Loucy (cell line): ENCODE measurements around the gene PILRA.
"Not testable (repeated sequence)": the region's sequence is repeated elsewhere in the genome, so short reads cannot be mapped to it uniquely, and the experiment has no call there.

Source experiments
- H2AFZ ChIP-seq: fragments of 200-600 bp; sonication (generic); 2 replicates; pipeline ENCODE4 v1.6.0; 2016; ENCODE audit warnings: antibody characterized with exemption, mild to moderate bottlenecking, low read length, moderate library complexity
- H3F3A ChIP-seq: fragments of 200-600 bp; 2 replicates; pipeline ENCODE4 v1.6.0; 2016; ENCODE audit warnings: antibody characterized with exemption, low read depth, mild to moderate bottlenecking
- H3K27me3 ChIP-seq: fragments of 200-600 bp; sonication (generic); 2 replicates; pipeline ENCODE4 v1.6.1; 2014; ENCODE audit warnings: low read length, mild to moderate bottlenecking; ENCODE audit not compliant: insufficient read depth, poor library complexity, severe bottlenecking
- H3K36me3 ChIP-seq: fragments of 200-600 bp; sonication (generic); 2 replicates; pipeline ENCODE4 v1.6.1; 2016; ENCODE audit warnings: low read length; ENCODE audit not compliant: insufficient read depth
- H3K4me1 ChIP-seq: fragments of 200-600 bp; sonication (generic); 2 replicates; pipeline ENCODE4 v1.5.1; 2014; ENCODE audit warnings: low read length, mild to moderate bottlenecking; ENCODE audit not compliant: insufficient read depth, poor library complexity, severe bottlenecking
- H3K4me2 ChIP-seq: fragments of 200-600 bp; sonication (generic); 2 replicates; pipeline ENCODE4 v1.6.0; 2014; ENCODE audit warnings: antibody characterized with exemption, low read length, low read depth, mild to moderate bottlenecking; ENCODE audit not compliant: poor library complexity, severe bottlenecking
- H3K4me3 ChIP-seq: fragments of 200-600 bp; sonication (generic); 2 replicates; pipeline ENCODE4 v1.5.1; 2014; ENCODE audit warnings: low read length, mild to moderate bottlenecking, mixed read lengths; ENCODE audit not compliant: poor library complexity, severe bottlenecking
- H3K79me2 ChIP-seq: fragments of 200-600 bp; sonication (generic); 2 replicates; pipeline ENCODE4 v1.6.1; 2014; ENCODE audit warnings: low read length; ENCODE audit not compliant: insufficient read depth
- H3K9ac ChIP-seq: fragments of 200-600 bp; sonication (generic); 2 replicates; pipeline ENCODE4 v1.6.0; 2014; ENCODE audit warnings: mild to moderate bottlenecking, low read depth, low read length, moderate library complexity; ENCODE audit not compliant: poor library complexity, severe bottlenecking
- H3K9me2 ChIP-seq: fragments of 200-600 bp; sonication (generic); replicated peaks from 2 replicates; pipeline ENCODE4 v1.6.1; 2016; ENCODE audit warnings: low read depth, low read length, mixed read lengths
- H3K9me3 ChIP-seq: fragments of 200-600 bp; sonication (generic); 2 replicates; pipeline ENCODE4 v1.6.1; 2014; ENCODE audit warnings: mild to moderate bottlenecking, antibody characterized with exemption, low read length, low read depth; ENCODE audit not compliant: insufficient read depth
- H4K20me1 ChIP-seq: fragments of 200-600 bp; sonication (generic); 2 replicates; pipeline ENCODE4 v1.6.0; 2014; ENCODE audit warnings: antibody characterized with exemption, low read length, mild to moderate bottlenecking; ENCODE audit not compliant: insufficient read depth, poor library complexity, severe bottlenecking
- CTCF ChIP-seq: fragments of 200-600 bp; sonication (generic); conservative IDR thresholded peaks from 2 replicates; pipeline ENCODE4 v1.5.1; 2014; ENCODE audit warnings: mild to moderate bottlenecking, antibody characterized with exemption, low read length
- EZH2phosphoT487 ChIP-seq: fragments of 200-600 bp; IDR thresholded peaks from 2 replicates; pipeline ENCODE4 v1.6.1; 2018; ENCODE audit warnings: antibody characterized with exemption, mild to moderate bottlenecking, moderate library complexity, borderline replicate concordance

Gene PILRA

GRCh38 chr7:100435401-100436304 is 62.4 kb downstream of the PILRA start:
- H3K4me3 ChIP-seq: peak overlapping the region; percentile 99
- no peaks in the 10 kb centered on the region for H3K9me2 ChIP-seq
- no peak overlapping the region for H2AFZ ChIP-seq
- H3K9me3 ChIP-seq: no peaks in the 10 kb centered on the region
- H3K4me1 ChIP-seq: peaks cover 45% of the 10 kb centered on the region
- 0 out of 2 replicates have a peak, but pooled peaks cover 6% of the 10 kb centered on the region for H3F3A ChIP-seq
- no peaks in the 10 kb centered on the region for H3K27me3 ChIP-seq
- H3K79me2 ChIP-seq: peaks cover 56% of the 10 kb centered on the region
- H3K9ac ChIP-seq: peak overlapping the region; percentile 96
- TF ChIP-seq CTCF: no peak
- TF ChIP-seq EZH2phosphoT487: no peak
- peaks cover 33% of the 10 kb centered on the region; the same call in 1 of the 2 replicates for H3K36me3 ChIP-seq
- peaks cover 49% of the 10 kb centered on the region for H4K20me1 ChIP-seq
- H3K4me2 ChIP-seq: peak overlapping the region; percentile 83

- peak overlapping the region; percentile 73 for H3K4me2 ChIP-seq
- H3K36me3 ChIP-seq: peaks cover 25% of the 10 kb centered on the region; the same call in 1 of the 2 replicates
- H3K4me3 ChIP-seq: peak overlapping the region; percentile 99
- peaks cover 38% of the 10 kb centered on the region for H3K79me2 ChIP-seq
- H3K9me3 ChIP-seq: no peaks in the 10 kb centered on the region
- H3K9me2 ChIP-seq: no peaks in the 10 kb centered on the region
- H3F3A ChIP-seq: 0 out of 2 replicates have a peak, but pooled peaks cover 6% of the 10 kb centered on the region
- H3K27me3 ChIP-seq: no peaks in the 10 kb centered on the region
- peak overlapping the region; percentile 96 for H3K9ac ChIP-seq
- no peak overlapping the region for H2AFZ ChIP-seq
- peaks cover 32% of the 10 kb centered on the region for H4K20me1 ChIP-seq
- TF ChIP-seq EZH2phosphoT487 (no peak), CTCF (no peak)
- H3K4me1 ChIP-seq: peaks cover 27% of the 10 kb centered on the region
Observed at GRCh38 chr7:100437150-100438100, 64.1 kb downstream of the PILRA start.

- Histone ChIP-seq H3K4me2 (no peak overlapping the region), H2AFZ (no peak overlapping the region), H3K9ac (no peak overlapping the region), H3K9me2 (no peaks in the 10 kb centered on the region), H3K36me3 (peaks cover 19% of the 10 kb centered on the region; the same call in 1 of the 2 replicates), H3F3A (0 out of 2 replicates have a peak, but pooled peaks cover 6% of the 10 kb centered on the region), H3K9me3 (no peaks in the 10 kb centered on the region), H3K79me2 (peaks cover 31% of the 10 kb centered on the region), H3K27me3 (no peaks in the 10 kb centered on the region), H4K20me1 (peaks cover 25% of the 10 kb centered on the region), H3K4me1 (peaks cover 21% of the 10 kb centered on the region), H3K4me3 (no peak overlapping the region)
- TF ChIP-seq EZH2phosphoT487 (no peak), CTCF (no peak)
Observed at GRCh38 chr7:100438172-100438571, 64.9 kb downstream of the PILRA start.

- not testable (repeated sequence) for H2AFZ ChIP-seq, H3F3A ChIP-seq, H3K4me3 ChIP-seq, H3K9me3 ChIP-seq, H3K9me2 ChIP-seq, H3K9ac ChIP-seq, H3K4me2 ChIP-seq, H3K27me3 ChIP-seq
- Histone ChIP-seq H3K36me3 (peaks cover 14% of the 10 kb centered on the region; the same call in 1 of the 2 replicates), H3K79me2 (peaks cover 25% of the 10 kb centered on the region), H4K20me1 (peaks cover 20% of the 10 kb centered on the region), H3K4me1 (peaks cover 15% of the 10 kb centered on the region)
Observed at GRCh38 chr7:100438731-100439130, 65.4 kb downstream of the PILRA start.
